MM.1S (cell line): ENCODE measurements around the gene LRIT3.

Experiments
- EZH2 ChIP-seq: fragments of 300-600 bp; sonication (generic); optimal IDR thresholded peaks from 2 replicates; pipeline ENCODE3; 2017; ENCODE audit warnings: low read depth, mild to moderate bottlenecking, antibody characterized with exemption, low read length, mixed read lengths
- TF ChIP-seq, protein P1 (sequence below): fragments of 300-600 bp; sonication (generic); IDR thresholded peaks from 2 replicates; pipeline ENCODE4 v1.5.1; 2016; ENCODE audit warnings: antibody characterized with exemption, low read length, mixed read lengths

DNA sequence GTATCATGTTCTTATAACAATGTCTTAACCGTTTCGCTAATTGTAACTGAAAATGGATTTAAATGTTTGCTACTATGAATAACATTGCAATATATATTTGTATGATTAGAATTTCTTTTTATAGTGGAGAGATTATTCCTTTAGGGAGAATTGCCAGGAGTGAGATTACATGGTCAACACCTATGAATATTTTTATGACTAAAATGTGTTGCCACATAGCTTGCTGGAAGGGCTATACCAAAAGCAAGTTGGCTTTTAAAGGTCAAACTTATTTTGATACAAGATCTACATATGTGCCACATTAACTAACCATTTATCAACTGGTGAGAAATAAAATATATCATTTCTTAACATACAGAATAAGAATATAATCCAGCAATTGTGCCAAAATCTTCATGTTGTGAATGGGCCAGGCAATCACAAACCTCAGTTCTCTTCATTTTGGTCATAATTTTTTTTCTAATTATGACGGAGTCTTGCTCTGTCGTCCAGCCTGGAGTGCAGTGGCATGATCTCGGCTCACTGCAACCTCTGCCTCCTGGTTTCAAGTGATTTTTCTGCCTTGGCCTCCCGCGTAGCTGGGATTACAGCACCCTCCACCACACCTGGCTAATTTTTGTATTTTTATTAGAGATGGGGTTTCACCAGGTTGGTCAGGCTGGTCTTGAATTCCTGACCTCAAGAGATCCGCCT, 54.8 kb downstream of the LRIT3 start:
- TF ChIP-seq, protein P1, sequence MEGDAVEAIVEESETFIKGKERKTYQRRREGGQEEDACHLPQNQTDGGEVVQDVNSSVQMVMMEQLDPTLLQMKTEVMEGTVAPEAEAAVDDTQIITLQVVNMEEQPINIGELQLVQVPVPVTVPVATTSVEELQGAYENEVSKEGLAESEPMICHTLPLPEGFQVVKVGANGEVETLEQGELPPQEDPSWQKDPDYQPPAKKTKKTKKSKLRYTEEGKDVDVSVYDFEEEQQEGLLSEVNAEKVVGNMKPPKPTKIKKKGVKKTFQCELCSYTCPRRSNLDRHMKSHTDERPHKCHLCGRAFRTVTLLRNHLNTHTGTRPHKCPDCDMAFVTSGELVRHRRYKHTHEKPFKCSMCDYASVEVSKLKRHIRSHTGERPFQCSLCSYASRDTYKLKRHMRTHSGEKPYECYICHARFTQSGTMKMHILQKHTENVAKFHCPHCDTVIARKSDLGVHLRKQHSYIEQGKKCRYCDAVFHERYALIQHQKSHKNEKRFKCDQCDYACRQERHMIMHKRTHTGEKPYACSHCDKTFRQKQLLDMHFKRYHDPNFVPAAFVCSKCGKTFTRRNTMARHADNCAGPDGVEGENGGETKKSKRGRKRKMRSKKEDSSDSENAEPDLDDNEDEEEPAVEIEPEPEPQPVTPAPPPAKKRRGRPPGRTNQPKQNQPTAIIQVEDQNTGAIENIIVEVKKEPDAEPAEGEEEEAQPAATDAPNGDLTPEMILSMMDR: no peak
- no peak for TF ChIP-seq EZH2
